Stimulated activated naive CD4-positive, alpha-beta T cell (primary cell): ENCODE results near the gene TRPC6.

Experiments used
- DNase-seq, 6 experiments: peaks; one replicate each; lab custom pipeline; 2025; lab: John Stamatoyannopoulos, UW

The TRPC6 gene

GRCh38 chr11:101583251-101584128 is at the start of gene TRPC6:
TSS of gene TRPC6 (minus strand) at chr11:101584007. CDS start at chr11:101583503, 504 bp downstream.
- DNase-seq: no peak

GRCh38 chr11:101620026-101620425 is 36.2 kb upstream of the TRPC6 start:
- no peak for DNase-seq

GRCh38 chr11:101618709-101619108 is 34.9 kb upstream of the TRPC6 start:
- DNase-seq: no peak

GRCh38 chr11:101617735-101618332 is 34.0 kb upstream of the TRPC6 start:
- DNase-seq: no peak

- DNase-seq: no peak
These were observed 28.7 kb upstream of the TRPC6 start for GRCh38 chr11:101612481-101612880.

GRCh38 chr11:101600924-101601323 is 17.1 kb upstream of the TRPC6 start:
- no peak for DNase-seq

- no peak for DNase-seq
These were observed 3.2 kb upstream of the TRPC6 start for GRCh38 chr11:101586965-101587364.

GRCh38 chr11:101584655-101585054 is 848 bp upstream of the TRPC6 start:
- no peak for DNase-seq

GRCh38 chr11:101584129-101584515 is 315 bp upstream of the TRPC6 start:
- no peak for DNase-seq

GRCh38 chr11:101582989-101583250 is 887 bp downstream of the TRPC6 start:
- DNase-seq: no peak

GRCh38 chr11:101582236-101582988 is 1.4 kb downstream of the TRPC6 start:
- no peak for DNase-seq

GRCh38 chr11:101577461-101577860 is 6.3 kb downstream of the TRPC6 start:
- DNase-seq: no peak

- DNase-seq: no peak
These were observed 7.4 kb downstream of the TRPC6 start for GRCh38 chr11:101576456-101576855.

GRCh38 chr11:101574886-101575285 is 8.9 kb downstream of the TRPC6 start:
- DNase-seq: no peak

GRCh38 chr11:101567071-101567470 is 16.7 kb downstream of the TRPC6 start:
- DNase-seq: no peak

GRCh38 chr11:101566626-101567025 is 17.2 kb downstream of the TRPC6 start:
- no peak for DNase-seq

GRCh38 chr11:101563166-101563565 is 20.6 kb downstream of the TRPC6 start:
- no peak for DNase-seq

GRCh38 chr11:101555366-101555765 is 28.4 kb downstream of the TRPC6 start:
- DNase-seq: no peak

- DNase-seq: no peak
These were observed 29.9 kb downstream of the TRPC6 start for GRCh38 chr11:101553891-101554292.

- DNase-seq: no peak
These were observed 30.9 kb downstream of the TRPC6 start for GRCh38 chr11:101552888-101553287.

- no peak for DNase-seq
These were observed 55.3 kb downstream of the TRPC6 start for GRCh38 chr11:101528541-101528940.

- no peak for DNase-seq
These were observed 60.1 kb downstream of the TRPC6 start for GRCh38 chr11:101523634-101524260.

- DNase-seq: no peak
These were observed 60.6 kb downstream of the TRPC6 start for GRCh38 chr11:101523193-101523592.
